GM19395 (cell line): ENCODE results near the gene NLGN1.
"Not testable (repeated sequence)": the region's sequence is repeated elsewhere in the genome, so short reads cannot be mapped to it uniquely, and the experiment has no call there.

Experiments
- ATAC-seq: cut with Tn5 transposase; IDR thresholded peaks from one replicate; pipeline ENCODE4 v1.9.1; 2021; ENCODE audit warnings: mild to moderate bottlenecking, moderate library complexity; ENCODE audit not compliant: unreplicated experiment

The NLGN1 gene

DNA sequence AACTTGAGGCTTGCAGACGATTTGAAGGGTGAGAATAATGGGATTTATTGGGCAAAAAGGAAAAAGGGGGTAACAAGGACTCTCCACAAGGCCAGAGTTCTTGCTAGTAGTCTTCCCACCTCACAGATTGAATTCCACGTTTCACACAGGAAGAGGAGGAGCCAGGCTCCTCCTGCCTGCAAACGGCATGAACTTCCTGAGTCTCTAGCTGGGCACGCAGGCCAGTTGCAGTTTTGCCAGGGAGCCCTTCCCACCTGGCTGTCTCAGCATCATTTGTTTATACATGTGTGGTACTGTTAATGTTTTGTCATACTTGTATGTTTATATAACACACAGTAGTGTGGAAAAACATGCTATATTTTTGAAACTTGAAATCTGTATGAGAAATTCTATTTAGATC, 155.0 kb downstream of the NLGN1 start:
- no peak for ATAC-seq

DNA sequence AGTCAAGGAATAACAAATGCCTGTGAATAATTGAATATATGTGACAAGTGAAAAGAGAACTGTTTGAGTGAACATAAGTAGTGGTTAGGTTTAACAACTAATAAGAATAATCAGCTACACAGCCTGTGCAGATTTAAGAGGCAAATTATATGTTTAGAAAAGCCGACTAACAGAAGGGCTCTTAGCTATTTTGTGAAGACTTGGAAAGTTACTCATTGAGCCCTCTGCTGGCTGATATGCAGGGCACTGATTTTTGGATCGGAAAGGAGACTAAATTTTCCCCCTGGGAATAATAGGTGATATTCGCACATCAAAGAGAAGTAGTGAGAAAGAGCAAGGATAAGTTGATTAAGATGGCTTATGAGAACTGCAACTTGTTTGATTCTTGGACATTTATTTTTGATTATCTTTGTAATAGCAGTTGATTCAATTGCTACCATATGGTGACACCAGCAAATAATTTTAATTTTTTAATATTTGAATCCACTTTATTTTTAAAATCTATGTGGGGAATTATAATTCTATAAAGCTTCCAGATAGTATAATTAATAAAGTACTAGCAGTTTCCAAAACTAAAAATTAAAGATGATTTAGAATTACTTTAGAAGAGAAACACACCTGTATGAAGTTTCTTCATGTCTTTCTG, 156.2 kb downstream of the NLGN1 start:
- ATAC-seq: no peak

- ATAC-seq: no peak
Observed at GRCh38 chr3:173556546-173556945, 159.0 kb downstream of the NLGN1 start.

DNA sequence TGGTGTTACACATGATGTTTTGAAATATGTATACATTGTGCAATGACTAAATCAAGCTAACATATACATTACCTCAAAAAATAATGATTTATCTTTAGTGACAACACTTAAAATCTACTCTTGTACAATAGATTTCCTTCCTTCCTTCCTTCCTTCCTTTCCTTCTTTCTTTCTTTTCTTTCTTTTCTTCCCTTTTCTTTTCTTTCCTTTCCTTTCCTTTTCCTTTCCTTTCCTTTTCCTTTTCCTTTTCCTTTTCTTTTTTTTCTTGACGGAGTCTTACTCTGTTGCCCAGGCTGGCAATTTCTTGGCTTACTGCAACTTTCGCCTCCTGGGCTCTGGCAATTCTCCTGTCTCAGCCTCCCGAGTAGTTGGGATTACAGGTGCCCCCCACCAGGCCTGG, 170.5 kb downstream of the NLGN1 start:
- ATAC-seq: no peak

DNA sequence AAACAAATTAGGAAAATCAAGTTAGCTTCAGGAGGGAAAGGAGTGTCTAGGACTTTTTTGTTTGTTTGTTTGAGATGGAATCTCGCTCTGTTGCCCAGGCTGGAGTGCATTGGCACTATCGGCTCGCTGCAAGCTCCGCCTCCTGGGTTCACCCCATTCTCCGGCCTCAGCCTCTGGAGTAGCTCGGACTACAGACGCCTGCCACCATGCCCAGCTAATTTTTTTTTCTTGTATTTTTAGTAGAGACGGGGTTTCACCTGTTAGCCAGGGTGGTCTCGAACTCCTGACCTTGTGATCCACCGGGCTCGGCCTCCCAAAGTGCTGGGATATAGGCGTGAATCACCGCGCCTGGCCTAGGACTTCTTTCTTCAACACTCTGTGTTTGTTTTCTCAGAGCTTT, 171.1 kb downstream of the NLGN1 start:
- no peak for ATAC-seq

- no peak for ATAC-seq
Observed at GRCh38 chr3:173583496-173583895, 186.0 kb downstream of the NLGN1 start.

- ATAC-seq: no peak
Observed at GRCh38 chr3:173584093-173584837, 186.7 kb downstream of the NLGN1 start.

DNA sequence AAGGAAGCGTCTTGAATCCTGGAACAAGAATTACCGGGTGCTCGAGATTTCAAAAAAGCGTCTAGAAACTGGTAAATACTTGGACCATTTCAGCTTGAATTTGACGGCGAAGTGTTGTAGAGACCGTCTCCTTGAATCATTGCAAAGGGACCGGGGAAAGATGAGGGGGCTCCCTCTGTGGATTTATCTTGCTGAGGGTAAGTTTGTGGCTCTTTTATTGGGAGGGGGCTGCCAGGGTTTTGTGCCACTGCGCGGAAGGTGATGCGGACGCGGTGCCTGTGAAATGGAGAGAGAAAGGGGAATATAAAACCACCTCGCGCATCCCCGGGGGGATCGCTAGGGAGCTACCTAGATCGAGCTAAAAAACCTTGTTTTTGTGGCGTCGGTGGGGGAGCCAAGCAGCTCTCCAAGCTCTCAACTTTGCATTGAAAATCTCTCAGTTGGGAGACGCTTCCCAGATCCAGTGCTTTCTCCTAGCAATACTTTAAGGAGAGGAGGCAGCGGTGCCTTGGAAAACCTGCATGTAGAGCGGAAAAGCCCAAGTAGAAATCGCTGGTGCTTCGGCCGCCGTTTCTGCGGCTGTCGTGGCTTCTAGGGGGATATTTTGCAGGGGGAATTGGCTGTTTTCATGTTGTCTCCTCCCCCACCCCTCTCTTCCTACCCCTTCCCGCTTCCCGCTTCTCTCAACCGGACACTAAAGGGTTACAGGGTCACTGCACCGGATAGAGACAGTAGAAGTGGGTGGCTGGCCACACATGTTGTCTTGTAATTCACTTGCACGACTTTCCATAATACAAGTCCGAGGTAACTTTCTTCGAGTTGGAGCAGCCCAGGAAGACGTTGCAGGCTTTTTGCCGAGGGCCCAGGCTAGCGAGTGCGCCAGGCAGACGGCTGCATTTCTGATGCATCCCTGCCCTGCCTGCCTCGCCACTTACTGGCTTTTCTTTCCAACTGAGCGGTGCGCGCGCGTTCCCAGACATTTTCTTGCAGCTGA, 187.6 kb downstream of the NLGN1 start:
- ATAC-seq: no peak

- no peak for ATAC-seq
Observed at GRCh38 chr3:173586166-173586565, 188.6 kb downstream of the NLGN1 start.

GRCh38 chr3:173587055-173587454, 189.5 kb downstream of the NLGN1 start:
- no peak for ATAC-seq

- no peak for ATAC-seq
Observed at GRCh38 chr3:173588556-173588955, 191.0 kb downstream of the NLGN1 start.

GRCh38 chr3:173589116-173589515, 191.6 kb downstream of the NLGN1 start:
- no peak for ATAC-seq

GRCh38 chr3:173591401-173591800, 193.9 kb downstream of the NLGN1 start:
- ATAC-seq: no peak

GRCh38 chr3:173594881-173595280, 197.3 kb downstream of the NLGN1 start:
- not testable (repeated sequence) for ATAC-seq

GRCh38 chr3:173599673-173600072, 202.1 kb downstream of the NLGN1 start:
- no peak for ATAC-seq

GRCh38 chr3:173614522-173614921, 217.0 kb downstream of the NLGN1 start:
- no peak for ATAC-seq

GRCh38 chr3:173615661-173616060, 218.1 kb downstream of the NLGN1 start:
- ATAC-seq: no peak

GRCh38 chr3:173617490-173617889, 219.9 kb downstream of the NLGN1 start:
- ATAC-seq: no peak

DNA sequence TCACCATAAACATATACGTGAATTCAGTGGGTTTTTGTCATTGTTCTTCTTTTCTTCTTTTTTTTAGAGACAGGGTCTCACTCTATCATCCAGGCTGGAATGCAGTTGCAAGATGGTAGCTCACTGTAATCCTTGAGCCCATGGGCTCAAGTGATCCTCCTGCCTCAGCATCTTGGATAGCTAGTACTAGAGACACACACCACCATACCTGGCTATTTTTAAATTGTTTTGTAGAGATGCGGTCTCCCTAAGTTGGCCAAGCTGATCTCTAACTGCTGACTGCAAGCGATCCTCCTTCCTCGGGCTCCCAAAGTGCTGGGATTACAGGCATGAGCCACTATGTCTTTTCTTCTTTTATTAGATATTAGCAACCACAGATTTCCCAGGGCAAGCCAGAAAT, 220.6 kb downstream of the NLGN1 start:
- no peak for ATAC-seq

- no peak for ATAC-seq
Observed at GRCh38 chr3:173618703-173619102, 221.2 kb downstream of the NLGN1 start.

DNA sequence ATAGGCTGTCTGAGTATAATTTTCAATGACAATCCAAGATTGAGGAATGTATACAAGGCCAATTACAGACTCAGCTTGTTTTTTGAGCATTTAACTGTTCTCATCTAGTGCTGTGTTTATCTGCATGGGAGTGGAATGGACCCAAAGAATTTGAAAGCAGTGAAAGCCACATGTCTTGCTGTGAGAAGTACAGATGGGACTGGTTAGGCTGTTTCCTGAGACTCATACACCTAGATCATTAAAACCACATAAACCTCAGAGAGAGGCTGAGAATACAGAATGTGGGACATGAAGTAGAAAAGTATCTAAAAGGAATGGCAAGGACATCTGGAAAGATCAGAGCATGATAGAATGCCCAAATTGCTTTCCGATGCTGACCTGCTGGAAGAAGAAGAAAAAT, 224.6 kb downstream of the NLGN1 start:
- no peak for ATAC-seq
